CD4-positive, alpha-beta T cell (primary cell): ENCODE measurements around the gene KIF25. TPM values are rescaled to one million over a fixed set of nuclear protein-coding genes. Genes with fewer than 3 reads are reported as not detected.

ENCODE experiments used
- ATAC-seq: fragments of 200-7000 bp; cut with Tn5 transposase; one replicate; pipeline ENCODE4 v1.10.0; 2022; ENCODE audit warnings: mild to moderate bottlenecking; ENCODE audit not compliant: poor library complexity
- CTCF ChIA-PET: fragments of 350-600 bp; sonication (Branson Sonifier 250); formaldehyde crosslinking; loops from one replicate; lab custom pipeline; 2021; ENCODE audit warnings: antibody characterized with exemption, inconsistent platforms; lab: Charles Lee
- POLR2A ChIA-PET: fragments of 350-600 bp; sonication (Branson Sonifier 250); formaldehyde crosslinking; loops from one replicate; lab custom pipeline; 2021; ENCODE audit warnings: antibody characterized with exemption, inconsistent platforms; lab: Charles Lee
- DNase-seq, 14 experiments: peaks; one replicate each; pipeline ENCODE4 v3.0.0-alpha.2; 2013 to 2020; ENCODE audit warnings: mixed read lengths in 2 of 14
- H3K27ac ChIP-seq, 2 donors: one replicate each; pipeline versions ENCODE4 v1.5.1 to v1.7.0; 2013; ENCODE audit warnings: low read length in 2 of 2, low read depth in 1 of 2, mild to moderate bottlenecking in 1 of 2
- H3K27me3 ChIP-seq, 2 experiments: 1 replicate in 1 of 2; 2 replicates in 1 of 2; pipeline versions ENCODE4 v1.6.1 to v1.7.0; 2013; ENCODE audit warnings: low read length in 2 of 2, control low read depth in 1 of 2, mild to moderate bottlenecking in 1 of 2, moderate library complexity in 1 of 2; ENCODE audit not compliant: insufficient read depth in 2 of 2, control insufficient read depth in 1 of 2
- H3K36me3 ChIP-seq: one replicate; pipeline ENCODE4 v1.6.1; 2013; ENCODE audit warnings: low read length, control low read depth; ENCODE audit not compliant: insufficient read depth
- H3K4me1 ChIP-seq: one replicate; pipeline ENCODE4 v1.6.1; 2013; ENCODE audit warnings: low read length, control low read depth; ENCODE audit not compliant: insufficient read depth
- H3K4me3 ChIP-seq: one replicate; pipeline ENCODE4 v1.5.1; 2013; ENCODE audit warnings: mild to moderate bottlenecking, low read length, moderate library complexity
- H3K9me3 ChIP-seq, 2 experiments: 1 replicate in 1 of 2; 2 replicates in 1 of 2; pipeline versions ENCODE4 v1.6.1 to v1.7.0; 2013; ENCODE audit warnings: low read length in 2 of 2, mild to moderate bottlenecking in 2 of 2, control low read depth in 1 of 2, moderate library complexity in 1 of 2; ENCODE audit not compliant: control insufficient read depth in 1 of 2, insufficient read depth in 1 of 2
- H3K27ac Mint-ChIP-seq: one replicate; pipeline ENCODE4 v1.8.0; 2020; ENCODE audit warnings: mixed read lengths
- H3K27me3 Mint-ChIP-seq: one replicate; pipeline ENCODE4 v1.8.0; 2021; ENCODE audit warnings: mixed read lengths
- H3K36me3 Mint-ChIP-seq: one replicate; pipeline ENCODE4 v1.8.0; 2021; ENCODE audit warnings: low read depth, mixed read lengths
- H3K4me1 Mint-ChIP-seq: one replicate; pipeline ENCODE4 v1.8.0; 2021; ENCODE audit warnings: low read depth, mixed read lengths
- H3K4me3 Mint-ChIP-seq: one replicate; pipeline ENCODE4 v1.8.0; 2020; ENCODE audit warnings: mild to moderate bottlenecking, mixed read lengths
- H3K9me3 Mint-ChIP-seq: one replicate; pipeline ENCODE4 v1.8.0; 2020; ENCODE audit warnings: mixed read lengths
- intact Hi-C, 2 experiments: fragments of 100-400 bp; cut with DNase I in 1 of 2; cut with micrococcal nuclease in 1 of 2; formaldehyde crosslinking; loops; one replicate each; pipeline versions ENCODE4 v1.15.1 to v1.9.0; 2023 to 2025; cut with DNase I, micrococcal nuclease
- polyA plus RNA-seq, 2 donors: library from polyadenylated mRNA; unstranded; fragments of 120-200 nt; gene quantifications; one replicate each; pipeline ENCODE4 v1.2.1, GENCODE V29; 2013
- total RNA-seq, 174 experiments: library from RNA in 2 of 174; stranded (reverse) in 2 of 174; gene quantifications; one replicate each; pipeline ENCODE4 v1.2.3 and lab custom pipeline; 2021 to 2026
- TF ChIP-seq, protein P1 (sequence below): fragments of 200-600 bp; IDR thresholded peaks from one replicate; pipeline ENCODE4 v1.8.0; 2022; ENCODE audit warnings: antibody characterized with exemption, mild to moderate bottlenecking

KIF25 gene
- total RNA-seq (not detected), total RNA-seq (lab: John Stamatoyannopoulos, UW) (0 to 0.18 (median 0) reads per million in 172 experiments)
- polyA plus RNA-seq (2013, experiment 1 of 2): not detected
- polyA plus RNA-seq (2013, experiment 2 of 2): not detected

GRCh38 chr6:167997642-167998041 lies at the start of gene KIF25:
Gene KIF25 (plus strand): TSS chr6:167997671. CDS start chr6:168029586, 31,915 bp downstream.
- H3K27ac Mint-ChIP-seq: no peak within 1 kb of the TSS
- no peaks in the 10 kb centered on the region for H3K4me1 Mint-ChIP-seq
- Histone ChIP-seq H3K27me3 (peaks cover 0 to 6% of the 10 kb centered on the region in 2 experiments), H3K4me3 (no peak within 1 kb of the TSS), H3K27ac (no peak within 1 kb of the TSS), H3K4me1 (no peaks in the 10 kb centered on the region), H3K36me3 (no peaks in the 10 kb centered on the region), H3K9me3 (peaks cover 0 to 21% of the 10 kb centered on the region in 2 experiments)
- ATAC-seq (no peak), DNase-seq (no peak)
- no peak within 1 kb of the TSS for H3K4me3 Mint-ChIP-seq
- POLR2A ChIA-PET: no interaction called here
- H3K27me3 Mint-ChIP-seq: peaks cover 6% of the 10 kb centered on the region
- intact Hi-C loops: no loop called here
- H3K36me3 Mint-ChIP-seq: no peaks in the 10 kb centered on the region
- no peaks in the 10 kb centered on the region for H3K9me3 Mint-ChIP-seq
- TF ChIP-seq, protein P1, sequence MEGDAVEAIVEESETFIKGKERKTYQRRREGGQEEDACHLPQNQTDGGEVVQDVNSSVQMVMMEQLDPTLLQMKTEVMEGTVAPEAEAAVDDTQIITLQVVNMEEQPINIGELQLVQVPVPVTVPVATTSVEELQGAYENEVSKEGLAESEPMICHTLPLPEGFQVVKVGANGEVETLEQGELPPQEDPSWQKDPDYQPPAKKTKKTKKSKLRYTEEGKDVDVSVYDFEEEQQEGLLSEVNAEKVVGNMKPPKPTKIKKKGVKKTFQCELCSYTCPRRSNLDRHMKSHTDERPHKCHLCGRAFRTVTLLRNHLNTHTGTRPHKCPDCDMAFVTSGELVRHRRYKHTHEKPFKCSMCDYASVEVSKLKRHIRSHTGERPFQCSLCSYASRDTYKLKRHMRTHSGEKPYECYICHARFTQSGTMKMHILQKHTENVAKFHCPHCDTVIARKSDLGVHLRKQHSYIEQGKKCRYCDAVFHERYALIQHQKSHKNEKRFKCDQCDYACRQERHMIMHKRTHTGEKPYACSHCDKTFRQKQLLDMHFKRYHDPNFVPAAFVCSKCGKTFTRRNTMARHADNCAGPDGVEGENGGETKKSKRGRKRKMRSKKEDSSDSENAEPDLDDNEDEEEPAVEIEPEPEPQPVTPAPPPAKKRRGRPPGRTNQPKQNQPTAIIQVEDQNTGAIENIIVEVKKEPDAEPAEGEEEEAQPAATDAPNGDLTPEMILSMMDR: no peak
- CTCF ChIA-PET: no interaction called here

GRCh38 chr6:167947716-167948115 lies 49.8 kb upstream of the KIF25 start:
- POLR2A ChIA-PET: no interaction called here
- CTCF ChIA-PET: no interaction called here
- H3K27ac Mint-ChIP-seq: no peak overlapping the region

GRCh38 chr6:167948716-167949115 lies 48.8 kb upstream of the KIF25 start:
- H3K27ac ChIP-seq: no peak overlapping the region
- no peak overlapping the region for H3K4me3 ChIP-seq
- TF ChIP-seq, protein P1: no peak
- H3K27me3 ChIP-seq: no peaks in the 10 kb centered on the region
- no peak overlapping the region for H3K27ac Mint-ChIP-seq
- DNase-seq (no peak), ATAC-seq (no peak)
- H3K4me1 ChIP-seq: no peaks in the 10 kb centered on the region
- no peaks in the 10 kb centered on the region for H3K9me3 Mint-ChIP-seq
- ChIA-PET CTCF (no interaction called here), POLR2A (no interaction called here)
- H3K9me3 ChIP-seq: no peaks in the 10 kb centered on the region
- no peak overlapping the region for H3K4me3 Mint-ChIP-seq
- peaks cover 4% of the 10 kb centered on the region for H3K36me3 ChIP-seq
- H3K36me3 Mint-ChIP-seq: no peaks in the 10 kb centered on the region
- intact Hi-C loops: no loop called here
- no peaks in the 10 kb centered on the region for H3K4me1 Mint-ChIP-seq
- no peaks in the 10 kb centered on the region for H3K27me3 Mint-ChIP-seq

More at GRCh38 chr6:167947716-167948115, 49.8 kb upstream of the KIF25 start:
- Histone ChIP-seq H3K27ac (no peak overlapping the region), H3K27me3 (no peaks in the 10 kb centered on the region), H3K36me3 (peaks cover 4% of the 10 kb centered on the region), H3K9me3 (no peaks in the 10 kb centered on the region), H3K4me1 (no peaks in the 10 kb centered on the region), H3K4me3 (no peak overlapping the region)
- H3K4me3 Mint-ChIP-seq: no peak overlapping the region
- intact Hi-C loops: no loop called here
- no peaks in the 10 kb centered on the region for H3K36me3 Mint-ChIP-seq
- H3K9me3 Mint-ChIP-seq: no peaks in the 10 kb centered on the region
- DNase-seq: no peak
- no peak for ATAC-seq
- no peaks in the 10 kb centered on the region for H3K27me3 Mint-ChIP-seq
- TF ChIP-seq, protein P1: no peak
- H3K4me1 Mint-ChIP-seq: no peaks in the 10 kb centered on the region
